Hematopoietic multipotent progenitor cell treated with erythropoietin and hydrocortisone succinate and interleukin-3 and kit ligand, for 17 days (in vitro differentiated cells): ENCODE results near the gene TATDN2.

Source experiments
- DNase-seq: peaks from one replicate; pipeline ENCODE4 v3.0.0-alpha.2; 2015; ENCODE audit warnings: low spot score

TATDN2 gene, protein sequence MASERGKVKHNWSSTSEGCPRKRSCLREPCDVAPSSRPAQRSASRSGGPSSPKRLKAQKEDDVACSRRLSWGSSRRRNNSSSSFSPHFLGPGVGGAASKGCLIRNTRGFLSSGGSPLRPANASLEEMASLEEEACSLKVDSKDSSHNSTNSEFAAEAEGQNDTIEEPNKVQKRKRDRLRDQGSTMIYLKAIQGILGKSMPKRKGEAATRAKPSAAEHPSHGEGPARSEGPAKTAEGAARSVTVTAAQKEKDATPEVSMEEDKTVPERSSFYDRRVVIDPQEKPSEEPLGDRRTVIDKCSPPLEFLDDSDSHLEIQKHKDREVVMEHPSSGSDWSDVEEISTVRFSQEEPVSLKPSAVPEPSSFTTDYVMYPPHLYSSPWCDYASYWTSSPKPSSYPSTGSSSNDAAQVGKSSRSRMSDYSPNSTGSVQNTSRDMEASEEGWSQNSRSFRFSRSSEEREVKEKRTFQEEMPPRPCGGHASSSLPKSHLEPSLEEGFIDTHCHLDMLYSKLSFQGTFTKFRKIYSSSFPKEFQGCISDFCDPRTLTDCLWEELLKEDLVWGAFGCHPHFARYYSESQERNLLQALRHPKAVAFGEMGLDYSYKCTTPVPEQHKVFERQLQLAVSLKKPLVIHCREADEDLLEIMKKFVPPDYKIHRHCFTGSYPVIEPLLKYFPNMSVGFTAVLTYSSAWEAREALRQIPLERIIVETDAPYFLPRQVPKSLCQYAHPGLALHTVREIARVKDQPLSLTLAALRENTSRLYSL

DNA sequence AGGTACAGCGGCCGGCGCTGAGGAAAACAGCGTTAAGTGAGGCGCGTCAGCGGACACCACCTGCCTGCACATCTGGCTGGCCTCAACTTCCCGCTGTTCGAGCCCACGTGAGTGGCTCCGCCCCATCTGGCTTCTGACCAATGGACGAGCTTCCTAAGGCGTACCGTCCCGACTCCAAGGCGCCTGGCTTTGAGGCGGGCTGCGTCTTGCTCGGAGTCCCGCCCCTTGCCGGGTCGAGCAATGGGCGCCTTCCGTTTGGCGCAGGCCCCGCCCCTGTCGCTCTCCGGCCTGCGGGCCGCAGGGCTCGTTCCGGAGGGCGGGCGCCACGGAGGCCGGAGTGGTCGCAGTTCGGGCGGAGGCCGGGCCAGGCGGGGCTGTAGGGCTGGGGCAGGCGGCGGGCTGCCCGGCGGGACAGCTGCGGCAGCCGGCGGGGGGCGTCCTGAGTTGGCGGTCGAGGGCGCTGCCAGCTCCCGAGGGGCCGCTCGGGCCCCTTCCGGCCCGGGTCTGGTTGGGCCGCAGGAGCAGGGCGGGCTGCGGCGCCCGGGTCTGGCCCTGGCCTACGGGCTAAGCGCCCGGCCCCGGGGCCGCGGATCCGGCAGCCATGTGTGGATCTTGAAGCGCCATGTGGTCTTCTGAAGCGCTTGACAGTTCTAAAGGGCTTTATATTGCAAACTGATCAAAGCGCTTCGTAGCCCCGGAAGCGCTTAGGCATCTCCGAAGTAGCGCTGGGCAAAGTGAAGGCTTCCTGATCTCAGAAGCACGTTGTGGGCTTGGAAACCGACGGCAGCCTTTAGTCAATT is at the start of gene TATDN2:
Gene TATDN2, plus strand, starts transcription at position 276 of the 800 bp plus-strand sequence. CDS start 742 bp downstream, outside the sequence.
- peak; percentile 95 for DNase-seq

DNA sequence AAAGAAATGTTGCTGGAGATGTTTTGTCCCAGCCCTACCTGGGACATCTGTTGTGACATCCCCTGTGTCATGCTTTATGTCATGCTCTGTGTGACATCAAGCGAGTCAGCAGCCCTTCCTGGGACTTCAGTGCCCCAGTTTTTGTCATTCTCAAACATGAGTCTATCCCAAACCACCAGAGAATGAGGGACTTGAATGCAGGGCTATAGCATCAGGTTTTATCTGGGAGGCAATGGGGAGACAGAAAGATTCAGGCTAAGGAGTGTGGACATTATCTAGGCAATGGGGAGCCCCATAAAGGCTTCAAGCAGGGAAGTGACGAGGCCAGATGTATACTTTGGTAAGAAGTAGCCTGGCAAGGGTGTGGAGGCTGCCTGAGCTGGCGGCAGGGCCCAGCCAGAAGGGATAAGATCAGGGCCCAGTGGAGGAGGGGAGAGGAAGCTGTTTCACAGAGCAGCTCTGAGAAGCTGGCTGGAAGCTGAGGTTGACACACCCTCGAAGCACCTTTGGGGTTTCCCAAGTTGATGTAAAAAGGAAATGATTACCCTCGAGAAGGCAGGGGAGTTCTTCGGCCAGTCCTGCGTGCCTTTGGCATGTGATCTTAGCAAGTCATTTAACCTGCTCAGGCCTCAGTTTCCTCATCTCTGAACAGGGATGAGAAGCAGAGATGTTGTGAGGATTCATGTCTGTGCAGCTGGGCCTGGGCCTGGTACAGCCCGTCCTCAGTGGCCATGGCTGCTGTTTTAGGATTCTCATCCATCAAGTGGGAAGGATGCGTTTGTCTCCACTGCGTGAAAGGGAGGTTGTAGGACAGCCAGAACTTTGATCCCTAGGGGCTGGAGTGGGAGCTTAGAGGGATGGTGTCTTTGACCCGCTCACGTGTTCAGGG is 49.3 kb upstream of the TATDN2 start:
- peak; percentile 81 for DNase-seq

DNA sequence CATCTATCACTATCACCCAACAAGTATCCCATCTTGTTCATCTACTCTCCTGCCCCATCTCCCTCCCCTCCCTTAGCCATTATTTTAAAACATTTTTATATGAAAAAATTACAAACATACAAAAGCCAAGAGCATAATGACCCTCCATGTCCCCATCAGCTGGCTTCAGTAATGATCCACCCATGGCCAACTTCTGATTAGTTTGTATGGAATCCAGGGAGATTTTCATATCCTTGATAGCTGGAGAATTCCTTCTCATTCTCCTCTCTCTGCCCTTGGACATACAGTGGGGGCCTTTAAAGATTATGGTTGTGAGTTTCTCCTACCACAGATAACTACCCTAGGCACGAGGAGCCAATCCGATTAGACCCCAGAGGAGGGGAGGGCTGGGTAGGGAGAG is 43.3 kb upstream of the TATDN2 start:
- DNase-seq: no peak

DNA sequence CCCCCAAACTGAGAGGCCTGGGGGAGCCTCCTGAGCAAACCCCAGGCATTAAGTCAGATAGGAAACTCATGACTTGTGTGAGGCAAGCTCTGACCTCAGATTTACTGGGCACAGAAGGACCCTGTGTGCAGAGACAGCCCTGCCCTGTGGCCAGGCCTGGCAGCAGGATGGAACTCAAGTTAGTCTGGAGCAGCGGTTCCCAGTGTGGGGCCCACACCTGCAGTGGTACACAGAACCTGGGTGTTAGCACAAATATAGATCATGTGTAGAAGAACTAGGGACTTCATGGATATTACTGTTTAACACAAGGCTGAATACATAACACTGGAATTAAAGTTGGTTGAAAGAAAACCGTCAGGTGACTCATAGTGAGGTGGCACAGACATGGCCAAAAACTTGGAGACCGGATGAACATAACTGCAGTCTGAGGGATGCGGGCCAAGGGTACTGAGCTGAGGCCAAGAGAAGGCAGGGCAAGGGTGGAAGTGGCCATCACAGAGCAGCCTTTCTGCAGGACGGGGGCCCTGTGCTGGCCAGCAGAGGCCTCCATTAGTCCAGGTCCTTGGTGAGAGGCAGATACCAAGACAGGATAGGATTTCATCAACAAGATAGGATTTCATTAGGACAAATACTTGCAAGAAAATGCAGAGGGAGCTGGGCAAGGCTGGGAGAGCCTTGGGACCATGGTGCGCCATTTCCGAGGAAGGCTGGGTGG is 42.7 kb upstream of the TATDN2 start:
- no peak for DNase-seq

DNA sequence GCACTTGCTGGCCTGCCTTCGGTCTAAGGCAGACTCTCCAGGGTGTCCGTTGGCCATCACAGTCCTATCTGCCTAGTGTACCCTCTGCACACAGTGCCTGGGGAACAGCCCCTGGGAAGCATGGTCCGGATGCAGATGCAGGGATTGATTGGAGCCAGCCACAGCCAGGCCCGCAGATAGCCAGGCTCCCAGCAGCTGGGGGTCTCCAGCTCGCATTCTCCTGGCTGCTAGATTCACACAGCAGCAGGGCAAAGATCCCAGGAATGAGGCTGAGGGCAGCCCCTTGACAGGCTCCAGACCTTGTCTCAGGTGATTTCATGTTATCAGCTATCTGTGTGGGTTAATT is 42.1 kb upstream of the TATDN2 start:
- no peak for DNase-seq

DNA sequence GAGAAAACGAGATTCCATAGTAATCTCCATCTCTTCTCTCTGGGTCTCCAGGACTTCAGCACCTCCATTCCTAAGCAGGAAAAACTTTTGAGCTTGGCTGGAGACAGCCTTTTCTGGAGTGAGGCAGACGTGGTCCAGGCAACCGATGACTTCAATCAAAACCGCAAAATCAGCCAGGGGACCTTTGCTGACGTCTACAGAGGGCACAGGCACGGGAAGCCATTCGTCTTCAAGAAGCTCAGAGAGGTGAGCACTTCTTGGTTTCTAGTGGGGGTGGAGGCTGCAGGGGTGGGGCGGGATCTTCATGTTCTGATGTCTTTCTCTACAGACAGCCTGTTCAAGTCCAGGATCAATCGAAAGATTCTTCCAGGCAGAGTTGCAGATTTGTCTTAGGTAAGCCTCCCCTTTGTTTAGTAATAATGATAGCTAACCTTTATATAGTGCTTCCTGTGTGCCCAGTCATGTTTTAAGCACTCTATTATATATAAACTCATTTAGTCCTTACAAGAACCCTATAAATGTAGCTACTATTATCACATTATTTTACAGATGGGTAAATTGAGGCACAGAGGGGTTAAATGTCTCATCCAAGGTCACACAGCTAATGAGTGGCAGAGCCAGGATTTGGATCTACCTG is 35.0 kb upstream of the TATDN2 start:
- no peak for DNase-seq

DNA sequence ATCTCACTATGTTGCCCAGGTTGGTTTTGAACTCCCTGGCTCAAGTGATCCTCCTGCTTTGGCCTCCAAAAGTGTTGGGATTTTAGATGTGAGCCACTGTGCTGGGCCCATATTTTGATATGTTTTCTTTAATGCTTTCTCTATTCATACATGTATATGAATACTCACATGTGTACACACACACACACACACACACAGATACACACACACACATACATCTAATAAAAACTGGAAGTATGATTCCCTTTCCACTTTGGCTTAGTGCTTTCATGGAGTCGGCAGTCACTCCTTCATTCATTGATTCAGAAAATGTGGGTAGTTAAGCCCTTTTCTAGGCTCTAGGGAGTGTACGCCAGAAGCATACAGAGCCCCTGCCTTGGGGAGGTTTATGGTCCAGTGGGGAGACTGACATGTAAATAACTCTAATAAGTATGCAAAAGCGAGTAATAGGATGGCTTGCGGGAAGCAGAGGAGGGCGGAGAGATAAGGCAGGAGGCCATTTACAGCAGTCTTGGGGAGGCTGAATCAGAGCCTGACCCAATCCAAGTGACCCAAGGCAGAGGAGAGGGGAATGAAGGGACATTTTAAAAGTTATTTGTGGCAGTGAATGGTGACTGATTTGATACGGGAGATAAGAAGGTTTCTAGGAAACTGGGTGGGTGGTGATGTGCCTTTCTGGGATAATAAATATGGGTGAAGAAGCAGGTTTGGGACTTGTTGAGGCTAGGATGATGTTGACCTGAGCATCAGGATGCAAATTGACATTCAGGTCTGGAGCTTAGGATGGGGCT is 32.5 kb upstream of the TATDN2 start:
- DNase-seq: no peak

DNA sequence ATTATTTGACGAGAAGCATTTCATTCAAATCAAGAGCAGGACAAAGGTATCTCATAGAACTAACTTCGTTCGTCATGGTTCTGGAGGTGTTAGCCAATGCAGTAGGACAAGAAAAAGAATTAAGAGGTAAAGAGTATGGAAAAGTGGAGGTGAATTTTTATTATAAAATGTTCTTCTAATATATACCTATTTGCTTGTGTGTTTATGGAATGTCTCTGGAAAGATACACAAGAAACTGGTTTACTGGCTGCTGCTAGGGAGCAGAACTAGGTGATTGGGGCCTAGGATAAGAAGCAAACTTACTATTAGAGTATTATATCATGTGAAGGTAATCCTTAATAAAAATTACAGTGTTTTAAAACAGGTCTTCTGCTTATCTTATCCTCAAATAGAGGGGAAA is 30.9 kb upstream of the TATDN2 start:
- no peak for DNase-seq

DNA sequence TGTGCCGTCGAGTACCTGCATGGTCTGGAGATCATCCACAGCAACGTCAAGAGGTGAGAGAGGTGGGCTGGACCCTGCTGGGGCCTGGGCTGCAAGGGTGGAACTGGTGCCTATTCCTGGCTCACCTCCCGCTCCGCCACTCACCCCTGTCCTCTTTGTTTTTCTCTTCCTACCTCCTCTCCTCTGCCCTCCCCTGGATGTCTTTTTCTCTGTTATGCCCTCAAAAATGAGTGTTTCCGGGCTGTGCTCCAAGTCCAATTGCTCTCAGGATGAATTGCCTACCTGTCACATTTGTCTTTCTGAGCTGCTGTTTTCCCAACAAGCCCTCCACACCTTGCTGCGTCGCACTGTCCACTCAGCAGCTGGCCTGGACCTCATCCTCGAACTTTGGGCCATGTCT is 28.5 kb upstream of the TATDN2 start:
- no peak for DNase-seq

DNA sequence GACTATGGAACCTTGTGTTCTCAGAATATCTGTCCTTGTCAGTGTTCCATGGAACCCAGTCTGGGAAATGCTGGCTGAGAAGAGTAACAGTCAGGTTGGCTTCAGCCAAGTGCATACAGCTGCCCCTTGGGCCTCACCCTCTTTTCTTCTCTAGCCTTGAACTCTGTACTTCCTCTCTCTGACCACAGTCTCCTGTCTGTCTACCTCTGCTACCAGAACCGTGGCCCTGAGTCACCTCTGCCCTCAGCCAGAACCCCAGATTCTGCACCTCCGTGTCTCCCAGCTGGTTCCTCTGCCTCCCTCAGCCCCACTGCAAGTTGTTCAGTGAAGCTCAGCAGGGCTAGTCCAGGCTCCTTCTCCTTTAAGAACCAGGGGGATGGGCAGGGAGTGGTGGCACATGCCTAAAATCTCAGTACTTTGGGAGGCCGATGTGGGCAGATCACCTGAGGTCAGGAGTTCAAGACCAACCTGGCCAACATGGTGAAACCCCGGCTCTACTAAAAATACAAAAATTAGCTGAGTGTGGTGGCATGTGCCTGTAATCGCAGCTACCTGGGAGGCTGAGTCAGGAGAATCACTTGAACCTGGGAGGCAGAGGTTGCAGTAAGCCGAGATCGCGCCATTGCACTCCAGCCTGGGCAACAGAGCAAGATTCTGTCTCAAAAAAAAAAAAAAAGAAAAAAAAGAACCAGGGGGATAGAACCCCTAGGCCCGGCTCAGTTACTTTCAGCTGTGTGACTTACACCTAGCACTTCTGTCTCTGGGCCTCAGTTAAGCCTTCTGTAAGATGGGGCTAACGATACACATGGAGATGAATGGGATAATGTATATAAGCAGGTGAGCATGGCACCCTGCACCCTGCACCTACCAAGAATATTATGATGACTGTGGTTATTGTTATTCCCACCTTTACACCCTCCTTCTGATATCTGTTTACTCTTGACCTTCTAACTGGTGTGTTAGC is 24.3 kb upstream of the TATDN2 start:
- no peak for DNase-seq

DNA sequence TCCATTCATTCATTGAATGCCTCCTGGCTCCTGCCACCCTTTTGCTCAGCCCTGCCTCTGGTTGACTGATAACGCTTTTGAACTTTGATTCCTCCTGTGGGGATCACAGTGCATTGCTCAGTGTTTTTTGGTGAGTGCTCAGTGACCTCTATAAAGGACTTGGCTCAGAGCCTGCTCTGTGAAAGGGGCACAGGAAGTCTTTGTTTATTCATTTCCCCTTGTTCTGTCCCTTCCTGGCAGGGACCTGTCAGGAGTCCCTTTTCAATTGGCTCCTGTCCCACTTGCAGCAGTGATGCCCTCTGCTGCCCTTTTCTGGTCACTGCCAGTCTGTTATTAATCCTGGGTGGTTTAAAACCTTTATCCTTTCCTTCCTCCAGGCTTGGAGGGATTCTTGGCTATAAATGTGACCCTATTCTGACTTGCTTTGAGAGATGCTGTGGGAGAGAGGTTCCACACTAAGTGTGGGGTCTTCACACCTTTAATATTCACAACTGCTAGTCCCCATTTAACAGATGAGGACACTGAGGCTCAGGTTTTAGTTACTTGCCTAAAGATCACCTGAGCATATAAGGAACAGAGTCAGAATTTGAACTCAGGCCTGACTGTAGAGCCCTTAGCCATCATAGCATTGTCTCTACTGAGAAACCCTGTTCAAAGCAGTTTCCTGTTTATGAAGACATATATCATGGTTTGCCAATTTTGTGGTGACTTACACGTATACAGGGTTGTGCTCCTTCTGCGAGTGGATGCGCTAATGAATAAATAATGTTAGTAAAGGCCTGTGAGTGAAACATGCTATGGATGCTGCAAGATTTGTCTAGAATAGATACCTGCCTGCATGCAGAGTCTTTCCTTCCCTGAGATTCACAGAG is 23.2 kb upstream of the TATDN2 start:
- peak; percentile 78 for DNase-seq

DNA sequence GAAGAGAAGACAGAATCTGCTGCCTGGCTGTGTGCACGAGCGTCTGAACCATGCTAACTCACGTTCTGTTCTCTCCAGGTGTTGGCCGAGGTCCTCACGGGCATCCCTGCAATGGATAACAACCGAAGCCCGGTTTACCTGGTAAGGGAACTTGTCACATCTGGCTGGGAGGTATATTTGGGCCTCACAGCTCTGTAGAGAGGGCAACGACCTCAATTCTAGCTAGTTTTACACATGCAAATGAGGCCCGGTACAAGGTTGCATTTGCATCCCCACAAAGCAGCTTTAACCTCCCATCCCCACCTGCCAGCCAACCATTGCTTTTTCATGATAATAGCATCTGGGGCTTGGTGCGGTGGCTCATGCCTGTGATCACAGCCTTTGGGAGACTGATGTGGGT is 22.0 kb upstream of the TATDN2 start:
- DNase-seq: no peak

DNA sequence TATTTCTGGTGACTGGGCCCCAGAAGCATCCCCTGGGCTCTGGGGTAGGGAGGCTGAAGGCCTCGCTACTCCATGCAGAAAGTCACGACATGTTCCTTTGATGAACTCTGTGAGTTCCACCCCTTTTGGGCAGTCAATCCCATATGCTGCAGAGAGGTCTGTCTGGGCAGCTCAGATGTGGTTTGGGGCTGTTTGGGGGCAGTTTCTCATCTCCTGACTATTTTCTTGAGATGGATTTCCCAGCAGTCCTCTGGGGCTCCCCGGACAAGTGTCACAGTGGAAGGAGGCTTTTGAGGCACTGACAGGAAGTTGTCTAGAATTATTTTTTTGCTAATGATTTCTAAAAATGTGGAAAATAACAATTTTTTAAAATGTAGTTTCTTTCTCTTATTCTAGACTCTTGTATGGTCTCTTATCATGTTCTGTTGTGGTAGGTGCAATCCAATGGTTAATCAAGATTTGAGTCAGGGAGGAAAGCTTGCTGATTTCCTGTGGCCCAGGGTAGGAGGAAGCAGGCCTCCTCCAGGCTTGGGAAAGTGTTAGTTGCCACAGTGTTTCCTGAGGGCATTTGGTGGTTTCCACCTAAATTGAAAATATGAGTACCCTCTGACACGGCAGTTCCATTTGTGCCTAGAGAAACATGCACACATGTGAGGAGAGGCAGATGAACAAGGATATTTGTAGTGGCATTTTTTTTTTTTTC is 19.9 kb upstream of the TATDN2 start:
- DNase-seq: no peak

DNA sequence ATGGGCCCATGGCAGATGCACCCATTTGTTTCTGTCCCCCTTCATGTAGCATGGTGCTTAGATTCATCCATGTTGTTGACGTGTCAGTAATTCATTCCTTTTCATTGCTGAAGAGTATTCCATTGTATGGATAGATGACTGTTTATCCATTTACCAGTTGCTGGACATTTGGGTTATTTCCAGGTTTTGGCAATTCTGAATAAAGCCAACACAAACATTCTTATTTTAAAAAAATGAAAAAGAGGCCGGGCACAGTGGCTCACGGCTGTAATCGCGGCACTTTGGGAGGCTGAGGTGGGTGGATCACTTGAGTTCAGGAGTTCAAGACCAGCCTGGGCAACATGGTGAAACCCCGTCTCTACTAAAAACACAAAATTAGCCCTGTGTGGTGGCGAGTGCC is 18.7 kb upstream of the TATDN2 start:
- DNase-seq: no peak

DNA sequence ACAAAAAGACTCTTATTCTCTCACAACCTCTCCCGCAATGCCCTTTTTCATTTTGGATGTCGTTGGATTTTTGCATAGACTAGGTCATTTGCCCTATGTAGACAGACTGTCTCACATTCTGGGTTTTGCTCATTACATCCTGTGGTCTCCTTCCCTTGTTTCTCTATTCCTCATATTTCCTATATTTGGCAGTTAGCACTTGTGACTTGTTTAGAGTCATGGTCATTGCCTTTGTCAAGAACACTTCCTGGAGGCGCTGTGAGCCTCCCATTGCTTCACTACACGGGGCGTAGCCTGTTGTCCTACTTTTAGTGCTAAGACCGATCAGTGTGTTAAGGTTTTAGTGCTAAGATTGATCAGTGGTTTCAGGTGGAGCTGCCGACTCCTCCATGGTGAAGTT is 16.1 kb upstream of the TATDN2 start:
- no peak for DNase-seq

DNA sequence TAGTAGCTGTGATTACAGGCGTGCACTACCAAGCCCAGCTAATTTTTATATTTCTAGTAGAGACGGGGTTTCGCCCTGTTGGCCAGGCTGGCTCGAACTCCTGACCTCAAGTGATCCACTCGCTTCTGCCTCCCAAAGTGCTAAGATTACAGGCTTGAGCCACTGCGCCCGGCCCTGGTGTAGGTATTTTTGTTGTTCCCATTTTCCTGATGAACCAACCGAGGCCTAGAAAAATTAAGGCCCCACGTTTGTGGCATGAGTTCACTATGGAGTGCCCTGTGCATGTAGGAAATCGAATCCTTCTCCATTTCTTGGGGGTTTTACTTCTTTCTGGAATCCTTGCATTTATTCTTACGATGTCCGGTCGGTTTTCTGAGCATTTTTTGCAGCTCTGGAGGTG is 14.3 kb upstream of the TATDN2 start:
- DNase-seq: no peak
